Measurements from ENCODE around the gene YBX1.

The YBX1 gene

GRCh38 chr1:42681741-42682483 is at the start of gene YBX1:
TSS of gene YBX1 (plus strand) at chr1:42682418. CDS start at chr1:42682566, 148 bp downstream.
- Mint-ChIP-seq H3K36me3 (ENCODE audit: low read depth) (peaks cover 65% of the 10 kb centered on the region), H3K9me3 (no peaks in the 10 kb centered on the region)
- DNase-seq = peak; percentile 97

GRCh38 chr1:42639116-42639515 is 43.1 kb upstream of the YBX1 start:
- H3K27me3 Mint-ChIP-seq = no peaks in the 10 kb centered on the region
- H3K4me3 Mint-ChIP-seq = no peak overlapping the region
- H3K4me1 Mint-ChIP-seq (ENCODE audit: low read depth) = no peaks in the 10 kb centered on the region
- H3K36me3 Mint-ChIP-seq (ENCODE audit: low read depth) = no peaks in the 10 kb centered on the region
- H3K9me3 Mint-ChIP-seq = no peaks in the 10 kb centered on the region
- H3K27ac Mint-ChIP-seq = no peak overlapping the region
- DNase-seq = no peak

More at GRCh38 chr1:42681741-42682483, at the start of gene YBX1:
- Mint-ChIP-seq H3K4me3 (peak within 1 kb of the TSS; percentile 96), H3K27me3 (no peaks in the 10 kb centered on the region), H3K4me1 (ENCODE audit: low read depth) (peaks cover 49% of the 10 kb centered on the region), H3K27ac (peak within 1 kb of the TSS; percentile 99)

GRCh38 chr1:42646056-42646455 is 36.2 kb upstream of the YBX1 start:
- DNase-seq = no peak
- Mint-ChIP-seq H3K4me1 (ENCODE audit: low read depth) (no peaks in the 10 kb centered on the region), H3K27me3 (no peaks in the 10 kb centered on the region), H3K36me3 (ENCODE audit: low read depth) (peaks cover 11% of the 10 kb centered on the region), H3K4me3 (no peak overlapping the region), H3K27ac (no peak overlapping the region), H3K9me3 (peaks cover 11% of the 10 kb centered on the region)

- peaks cover 41% of the 10 kb centered on the region for H3K36me3 Mint-ChIP-seq (ENCODE audit: low read depth)
- H3K27me3 Mint-ChIP-seq = no peaks in the 10 kb centered on the region
- peaks cover 43% of the 10 kb centered on the region for H3K4me1 Mint-ChIP-seq (ENCODE audit: low read depth)
- peaks cover 4% of the 10 kb centered on the region for H3K9me3 Mint-ChIP-seq
- no peak for DNase-seq
- H3K27ac Mint-ChIP-seq = peak overlapping the region; percentile 99
- peak overlapping the region; percentile 99 for H3K4me3 Mint-ChIP-seq
These were observed 25.0 kb upstream of the YBX1 start for GRCh38 chr1:42657201-42657600.

DNA sequence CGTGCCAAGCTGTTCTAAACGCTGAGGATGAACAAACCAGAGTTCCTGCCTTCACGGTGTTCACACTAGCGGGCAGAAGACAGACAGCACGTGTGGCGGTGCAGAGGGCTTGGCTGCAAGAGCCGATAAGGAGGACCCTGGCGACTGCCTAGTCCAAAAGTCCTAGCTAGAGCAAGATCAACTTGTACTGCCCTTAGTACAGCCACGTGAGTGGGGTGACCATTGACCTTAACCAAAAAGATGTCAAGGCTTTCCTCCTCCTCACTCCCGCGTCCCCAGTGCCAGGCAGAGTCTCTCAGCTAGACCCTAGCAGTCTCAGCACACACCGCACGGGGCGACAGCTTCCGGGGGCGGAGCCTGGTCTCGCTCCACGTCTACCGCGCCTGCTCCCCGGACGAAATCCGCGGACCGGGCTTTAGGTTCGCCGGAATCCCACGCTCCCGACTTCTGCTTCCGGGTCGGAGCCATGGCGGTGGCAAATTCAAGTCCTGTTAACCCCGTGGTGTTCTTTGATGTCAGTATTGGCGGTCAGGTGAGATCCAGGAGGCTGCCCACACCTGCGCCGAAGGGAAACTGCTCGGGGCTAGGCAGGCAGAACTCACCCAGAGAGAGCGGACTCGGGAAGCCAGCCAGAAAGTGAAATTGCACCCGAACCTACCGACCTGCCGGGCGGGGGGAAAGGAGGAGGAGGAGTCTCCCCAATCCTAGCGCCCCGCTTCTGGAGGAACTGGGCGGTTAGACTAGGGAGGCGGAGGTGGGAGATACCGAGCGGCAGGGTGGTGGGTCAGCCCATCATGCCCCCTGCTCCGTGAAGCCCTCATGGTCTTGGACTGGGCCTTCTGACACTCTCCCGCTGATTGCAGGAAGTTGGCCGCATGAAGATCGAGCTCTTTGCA is 24.0 kb upstream of the YBX1 start, which contains the start of gene PPIH:
TSS of gene PPIH (plus strand) at position 443 of the 896 bp plus-strand sequence. CDS start at position 467, 24 bp downstream.
- H3K36me3 Mint-ChIP-seq (ENCODE audit: low read depth) = peaks cover 50% of the 10 kb centered on the region
- peak within 1 kb of the TSS; percentile 99 for H3K27ac Mint-ChIP-seq
- peak within 1 kb of the TSS; percentile 99 for H3K4me3 Mint-ChIP-seq
- DNase-seq = peak; percentile 96
- peaks cover 4% of the 10 kb centered on the region for H3K9me3 Mint-ChIP-seq
- no peaks in the 10 kb centered on the region for H3K27me3 Mint-ChIP-seq
- H3K4me1 Mint-ChIP-seq (ENCODE audit: low read depth) = peaks cover 43% of the 10 kb centered on the region

DNA sequence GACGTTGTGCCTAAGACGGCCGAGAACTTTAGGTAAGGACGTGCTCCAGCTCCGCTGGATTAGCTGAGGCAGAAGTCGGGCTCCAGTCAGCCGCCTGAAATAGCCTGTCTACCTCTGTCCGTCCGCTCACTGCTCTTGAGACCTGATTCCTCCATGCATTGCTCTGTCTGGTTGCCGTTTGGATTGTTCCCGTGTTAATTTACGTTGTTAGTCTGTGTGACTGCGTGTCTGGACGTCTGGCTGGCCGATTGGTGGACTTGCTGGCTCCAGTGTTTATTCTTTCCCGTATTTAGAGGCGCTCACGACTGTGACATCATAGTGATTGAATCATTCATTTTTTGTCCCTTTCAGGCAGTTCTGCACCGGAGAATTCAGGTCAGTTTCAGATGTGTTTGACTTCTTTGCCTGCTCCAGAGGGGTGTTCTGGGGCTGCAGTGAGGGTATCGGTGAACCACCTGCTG is 23.3 kb upstream of the YBX1 start:
- Mint-ChIP-seq H3K9me3 (peaks cover 4% of the 10 kb centered on the region), H3K27me3 (no peaks in the 10 kb centered on the region), H3K27ac (peak overlapping the region; percentile 99), H3K4me3 (peak overlapping the region; percentile 99), H3K36me3 (ENCODE audit: low read depth) (peaks cover 57% of the 10 kb centered on the region), H3K4me1 (ENCODE audit: low read depth) (peaks cover 46% of the 10 kb centered on the region)
- no peak for DNase-seq

GRCh38 chr1:42660907-42661500 is 21.2 kb upstream of the YBX1 start:
- Mint-ChIP-seq H3K36me3 (ENCODE audit: low read depth) (peaks cover 78% of the 10 kb centered on the region), H3K27ac (peak overlapping the region; percentile 87), H3K4me3 (peak overlapping the region; percentile 99), H3K4me1 (ENCODE audit: low read depth) (peaks cover 46% of the 10 kb centered on the region), H3K9me3 (peaks cover 4% of the 10 kb centered on the region), H3K27me3 (no peaks in the 10 kb centered on the region)
- no peak for DNase-seq

DNA sequence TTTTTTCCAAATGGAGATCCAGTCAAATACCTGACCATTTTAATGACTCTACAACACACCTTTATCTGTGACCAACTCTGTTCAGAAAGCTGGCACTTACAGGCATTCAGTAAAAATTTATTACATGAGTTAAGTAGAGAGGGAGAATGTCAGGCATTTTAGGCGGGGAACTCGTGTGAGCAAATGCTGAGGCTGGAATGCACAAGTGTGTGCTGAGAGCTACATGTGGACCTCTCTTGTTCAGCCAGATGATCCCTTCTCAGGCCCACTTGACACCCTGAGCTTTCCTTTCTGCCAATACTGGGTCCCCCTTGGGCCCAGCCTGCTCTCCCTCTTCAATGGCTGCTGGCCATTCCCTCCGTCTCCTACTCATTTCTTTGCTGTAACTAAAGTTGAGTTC is 12.3 kb upstream of the YBX1 start:
- DNase-seq = no peak
- Mint-ChIP-seq H3K27me3 (no peaks in the 10 kb centered on the region), H3K36me3 (ENCODE audit: low read depth) (peaks cover 89% of the 10 kb centered on the region), H3K4me1 (ENCODE audit: low read depth) (no peaks in the 10 kb centered on the region), H3K9me3 (no peaks in the 10 kb centered on the region), H3K27ac (no peak overlapping the region), H3K4me3 (no peak overlapping the region)

GRCh38 chr1:42670425-42670824 is 11.8 kb upstream of the YBX1 start:
- no peaks in the 10 kb centered on the region for H3K4me1 Mint-ChIP-seq (ENCODE audit: low read depth)
- DNase-seq = no peak
- no peak overlapping the region for H3K27ac Mint-ChIP-seq
- no peak overlapping the region for H3K4me3 Mint-ChIP-seq
- no peaks in the 10 kb centered on the region for H3K9me3 Mint-ChIP-seq
- H3K36me3 Mint-ChIP-seq (ENCODE audit: low read depth) = peaks cover 89% of the 10 kb centered on the region
- no peaks in the 10 kb centered on the region for H3K27me3 Mint-ChIP-seq

- Mint-ChIP-seq H3K4me1 (ENCODE audit: low read depth) (peaks cover 2% of the 10 kb centered on the region), H3K9me3 (no peaks in the 10 kb centered on the region), H3K4me3 (no peak overlapping the region), H3K27ac (peak overlapping the region; percentile 15), H3K36me3 (ENCODE audit: low read depth) (peaks cover 75% of the 10 kb centered on the region), H3K27me3 (no peaks in the 10 kb centered on the region)
- no peak for DNase-seq
These were observed 8.0 kb upstream of the YBX1 start for GRCh38 chr1:42674214-42674613.

- no peak overlapping the region for H3K27ac Mint-ChIP-seq
- no peak overlapping the region for H3K4me3 Mint-ChIP-seq
- DNase-seq = no peak
- peaks cover 73% of the 10 kb centered on the region for H3K36me3 Mint-ChIP-seq (ENCODE audit: low read depth)
- H3K9me3 Mint-ChIP-seq = no peaks in the 10 kb centered on the region
- H3K27me3 Mint-ChIP-seq = no peaks in the 10 kb centered on the region
- peaks cover 4% of the 10 kb centered on the region for H3K4me1 Mint-ChIP-seq (ENCODE audit: low read depth)
These were observed 7.5 kb upstream of the YBX1 start for GRCh38 chr1:42674682-42675081.

DNA sequence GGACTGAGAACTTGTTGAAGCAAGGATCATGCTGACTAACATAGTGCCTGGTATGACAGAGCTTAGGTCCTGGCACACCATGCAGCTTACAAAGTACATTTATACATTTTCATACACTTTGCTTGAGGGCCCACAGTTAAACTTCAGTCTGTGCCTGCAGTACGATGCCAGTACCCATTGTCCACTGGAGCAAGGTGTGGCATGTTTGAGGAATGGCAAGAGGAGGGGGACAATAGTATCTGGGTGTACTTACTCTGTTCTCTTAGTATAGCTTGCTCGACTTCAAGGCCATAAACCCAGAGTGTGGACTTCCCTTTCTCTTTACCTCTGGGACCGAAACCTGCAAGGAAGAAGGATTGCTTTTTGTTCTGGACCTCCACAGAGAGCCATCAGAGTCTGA is 6.8 kb upstream of the YBX1 start:
- Mint-ChIP-seq H3K27me3 (no peaks in the 10 kb centered on the region), H3K4me3 (no peak overlapping the region), H3K27ac (no peak overlapping the region), H3K36me3 (ENCODE audit: low read depth) (peaks cover 65% of the 10 kb centered on the region), H3K4me1 (ENCODE audit: low read depth) (peaks cover 11% of the 10 kb centered on the region), H3K9me3 (no peaks in the 10 kb centered on the region)
- no peak for DNase-seq

DNA sequence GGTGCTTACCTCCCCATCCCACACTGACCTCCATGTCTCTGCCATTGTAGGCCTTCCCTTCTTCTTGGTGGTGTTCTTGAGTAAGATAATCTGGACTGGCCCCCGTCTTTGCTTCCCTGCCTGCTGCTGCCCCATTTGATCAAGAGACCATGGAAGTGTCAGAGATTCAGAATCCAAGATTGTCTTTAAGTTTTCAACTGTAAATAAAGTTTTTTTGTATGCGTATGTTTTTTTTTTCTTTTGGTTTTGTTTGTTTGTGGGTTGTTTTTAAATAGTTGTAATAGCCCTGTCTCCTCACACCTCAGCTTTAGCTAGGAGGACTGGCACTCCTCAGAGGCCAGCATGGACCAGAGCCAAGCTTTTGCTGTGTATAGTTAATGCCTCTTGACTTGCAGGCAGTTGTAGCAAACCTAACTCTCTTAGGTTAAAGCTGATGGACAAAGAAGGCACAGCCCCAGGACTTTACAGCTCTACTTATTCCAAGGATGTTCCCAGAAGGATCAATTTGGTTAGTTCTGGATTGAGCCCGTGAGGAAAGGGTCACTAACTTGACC is 5.6 kb upstream of the YBX1 start:
- Mint-ChIP-seq H3K27me3 (no peaks in the 10 kb centered on the region), H3K27ac (no peak overlapping the region), H3K4me3 (no peak overlapping the region)

DNA sequence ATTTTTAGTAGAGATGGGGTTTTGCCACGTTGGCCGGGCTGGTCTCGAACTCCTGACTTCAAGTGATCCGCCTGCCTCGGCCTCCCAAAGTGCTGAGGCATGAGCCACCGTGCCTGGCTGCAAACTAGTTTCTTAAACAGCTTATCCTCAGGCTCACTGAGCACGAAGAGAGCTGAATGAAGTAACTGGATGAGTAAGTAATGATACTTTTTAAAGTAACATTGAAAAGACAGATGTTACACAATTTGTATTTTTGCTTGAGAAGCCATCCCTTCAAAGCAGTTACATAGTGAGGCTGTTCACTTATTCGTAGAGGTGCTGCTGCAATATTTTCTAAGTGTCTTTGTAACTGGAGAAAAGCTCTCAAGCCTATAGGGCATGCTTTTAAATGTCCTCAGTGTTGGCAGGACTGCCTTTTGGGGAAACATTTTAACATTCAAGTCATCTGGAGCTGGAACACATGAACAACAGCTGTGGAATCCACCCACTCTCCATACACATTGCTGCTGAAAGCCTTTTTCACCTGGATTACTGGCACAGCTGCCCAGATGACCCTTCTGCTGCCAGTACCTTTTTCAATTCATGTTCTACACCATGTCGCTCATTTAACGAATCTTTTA is 2.7 kb upstream of the YBX1 start:
- no peaks in the 10 kb centered on the region for H3K9me3 Mint-ChIP-seq
- DNase-seq = no peak
- H3K4me1 Mint-ChIP-seq (ENCODE audit: low read depth) = peaks cover 26% of the 10 kb centered on the region
- H3K27me3 Mint-ChIP-seq = no peaks in the 10 kb centered on the region
- no peak overlapping the region for H3K27ac Mint-ChIP-seq
- no peak overlapping the region for H3K4me3 Mint-ChIP-seq
- peaks cover 65% of the 10 kb centered on the region for H3K36me3 Mint-ChIP-seq (ENCODE audit: low read depth)

More for the DNA sequence above, 5.6 kb upstream of the YBX1 start:
- peaks cover 21% of the 10 kb centered on the region for H3K4me1 Mint-ChIP-seq (ENCODE audit: low read depth)
- DNase-seq = no peak
- H3K36me3 Mint-ChIP-seq (ENCODE audit: low read depth) = peaks cover 70% of the 10 kb centered on the region
- no peaks in the 10 kb centered on the region for H3K9me3 Mint-ChIP-seq

Data from activated T-cell treated with anti-CD3 and anti-CD28 coated beads, Interleukin-2, amount 50 U/mL, for 24 hours (primary cell).